Stomach (tissue), 9 donors: ENCODE data around the gene SCMH1. TPM values are rescaled to one million over a fixed set of nuclear protein-coding genes. Genes with fewer than 3 reads are reported as not detected.

Experiments
- DNase-seq, 2 donors: peaks; one replicate each; pipeline versions ENCODE4 v3.0.0 to v3.0.0-alpha.2; 2013 to 2019
- H3K27ac ChIP-seq, 5 donors: fragments of 200-600 bp in 4 of 5; sonication (generic) in 4 of 5; one replicate each; pipeline ENCODE4 v1.5.1; 2013 to 2019; ENCODE audit warnings: mild to moderate bottlenecking in 1 of 5, moderate library complexity in 1 of 5
- H3K27me3 ChIP-seq, 3 donors: fragments of 200-600 bp; sonication (generic); one replicate each; pipeline ENCODE4 v1.5.1; 2017 to 2019; ENCODE audit warnings: mixed run types in 1 of 3
- H3K36me3 ChIP-seq, 4 donors: fragments of 200-600 bp; sonication (generic); 1 replicate in 3 of 4; 2 replicates in 1 of 4; pipeline ENCODE4 v1.5.1; 2016 to 2019
- H3K4me1 ChIP-seq, 4 donors: fragments of 200-600 bp; sonication (generic); one replicate each; pipeline ENCODE4 v1.5.1; 2016 to 2019
- H3K4me3 ChIP-seq, 4 donors: fragments of 200-600 bp; sonication (generic) in 3 of 4; one replicate each; pipeline ENCODE4 v1.5.1; 2016 to 2019; ENCODE audit warnings: mild to moderate bottlenecking in 1 of 4
- H3K9me3 ChIP-seq, 4 donors: fragments of 200-600 bp; sonication (generic); one replicate each; pipeline ENCODE4 v1.5.1; 2016 to 2019
- CTCF ChIP-seq, 7 experiments: fragments of 450-650 bp in 4 of 7; fragments of 200-600 bp in 3 of 7; sonication (generic) in 3 of 7; IDR thresholded peaks; one replicate each; pipeline ENCODE4 v1.5.1; 2016 to 2019; ENCODE audit warnings: antibody characterized with exemption in 7 of 7, control low read depth in 2 of 7, mild to moderate bottlenecking in 1 of 7
- EP300 ChIP-seq: sonication (generic); formaldehyde crosslinking; IDR thresholded peaks from one replicate; pipeline ENCODE4 v1.6.1; 2017; ENCODE audit warnings: antibody characterized with exemption
- POLR2A ChIP-seq, 4 donors: fragments of 450-650 bp; IDR thresholded peaks; one replicate each; pipeline ENCODE4 v1.6.1; 2016; ENCODE audit warnings: antibody characterized with exemption in 4 of 4, control low read depth in 2 of 4, mild to moderate bottlenecking in 1 of 4, moderate library complexity in 1 of 4
- POLR2AphosphoS5 ChIP-seq, 3 donors: sonication (generic); formaldehyde crosslinking; IDR thresholded peaks; one replicate each; pipeline ENCODE4 v1.6.1; 2016; ENCODE audit warnings: antibody characterized with exemption in 3 of 3
- WGBS, 5 donors: extraction: QIAGEN DNeasy Blood & Tissue Kit in 3 of 5; methylation state at CpG; one replicate each; pipeline versions ENCODE4 v1.1.5 to v1.1.7; 2013 to 2018; 5-methylcytosine and 5-hydroxymethylcytosine counted together
- intact Hi-C: fragments of 100-400 bp; cut with DNase I; formaldehyde crosslinking; loops from one replicate; pipeline ENCODE4 v1.15.1; 2023; ENCODE audit warnings: low total_unique reads
- polyA plus RNA-seq, 3 donors: library from polyadenylated mRNA; stranded (reverse); fragments of 200-250 nt; gene quantifications; one replicate each; pipeline ENCODE4 v1.2.3, GENCODE V29; 2013
- total RNA-seq, 5 donors: library from RNA; depleted of rRNA; stranded (reverse); fragments of >200 nt; gene quantifications; one replicate each; pipeline versions ENCODE4 v1.1.0 to v1.2.3, GENCODE V29; 2014 to 2016
- donor health status: healthy with polysubstance abuse.
- donor health status: Bipolar disorder and iron deficiency.
- donor health status: healthy.

Gene SCMH1
- total and polyA plus RNA-seq, 8 donors = 22.6 to 84.6 (median 35.6) TPM

- no peak overlapping the region for H3K4me3 ChIP-seq
- peaks cover 23 to 76% (median 50%) of the 10 kb centered on the region in 4 donors for H3K4me1 ChIP-seq
- H3K27ac ChIP-seq = no peak overlapping the region
- H3K9me3 ChIP-seq = no peaks in the 10 kb centered on the region
- H3K27me3 ChIP-seq = no peaks in the 10 kb centered on the region
- TF ChIP-seq EP300 (no peak), CTCF (IDR thresholded peaks at IDR 0.05) (no peak), POLR2AphosphoS5 (IDR thresholded peaks at IDR 0.05) (peak in 1 of 3 donors; percentile 8)
- intact Hi-C loops = no loop called here
- 53 to 68% (median 64%) methylated on average over 5 of the region's 5 CpGs for WGBS, 5 donors
- no peaks in the 10 kb centered on the region for H3K36me3 ChIP-seq
- no peak for DNase-seq
These were observed 3.7 kb downstream of the SCMH1 start for GRCh38 chr1:41238311-41238988.

- H3K4me1 ChIP-seq = peaks cover 17 to 81% (median 44%) of the 10 kb centered on the region in 4 donors
- no peak overlapping the region for H3K4me3 ChIP-seq
- DNase-seq = no peak
- H3K36me3 ChIP-seq = no peaks in the 10 kb centered on the region
- H3K27me3 ChIP-seq = no peaks in the 10 kb centered on the region
- intact Hi-C loops = no loop called here
- H3K9me3 ChIP-seq = no peaks in the 10 kb centered on the region
- no peak for TF ChIP-seq POLR2A (IDR thresholded peaks at IDR 0.05)
- TF ChIP-seq EP300 = no peak
- TF ChIP-seq POLR2AphosphoS5 (IDR thresholded peaks at IDR 0.05) = no peak
- no peak for TF ChIP-seq CTCF (IDR thresholded peaks at IDR 0.05)
- no peak overlapping the region for H3K27ac ChIP-seq
- 75 to 97% (median 85%) methylated on average over 2 of the region's 2 CpGs for WGBS, 5 donors
These were observed 5.3 kb downstream of the SCMH1 start for GRCh38 chr1:41236781-41237180.

- Histone ChIP-seq H3K4me1 (peaks cover 15 to 80% (median 40%) of the 10 kb centered on the region in 4 donors), H3K4me3 (no peak overlapping the region), H3K27ac (no peak overlapping the region), H3K36me3 (no peaks in the 10 kb centered on the region), H3K27me3 (no peaks in the 10 kb centered on the region), H3K9me3 (no peaks in the 10 kb centered on the region)
- intact Hi-C loops = no loop called here
- DNase-seq = no peak
- TF ChIP-seq POLR2A (IDR thresholded peaks at IDR 0.05) (no peak), EP300 (no peak), POLR2AphosphoS5 (IDR thresholded peaks at IDR 0.05) (no peak), CTCF (IDR thresholded peaks at IDR 0.05) (no peak)
These were observed 6.2 kb downstream of the SCMH1 start for GRCh38 chr1:41235893-41236292.

- Histone ChIP-seq H3K36me3 (no peaks in the 10 kb centered on the region), H3K27ac (no peak overlapping the region), H3K4me3 (no peak overlapping the region), H3K4me1 (peaks cover 0 to 58% (median 21%) of the 10 kb centered on the region in 4 donors), H3K27me3 (no peaks in the 10 kb centered on the region), H3K9me3 (no peaks in the 10 kb centered on the region)
- no peak for DNase-seq
- 73 to 85% (median 80%) methylated on average over 1 of the region's 1 CpG for WGBS, 5 donors
- TF ChIP-seq EP300 = no peak
- TF ChIP-seq POLR2AphosphoS5 (IDR thresholded peaks at IDR 0.05) = no peak
- no peak for TF ChIP-seq POLR2A (IDR thresholded peaks at IDR 0.05)
- no peak for TF ChIP-seq CTCF (IDR thresholded peaks at IDR 0.05)
- intact Hi-C loops = no loop called here
These were observed 8.4 kb downstream of the SCMH1 start for GRCh38 chr1:41233708-41234107.
